ENCODE results near the gene NAA80. TPM values are rescaled to one million over a fixed set of nuclear protein-coding genes. Genes with fewer than 3 reads are reported as not detected.

NAA80 gene
- total and polyA plus RNA-seq, 10 of the 15 experiments (the other 5 are each of a cell fraction or from before 2014, with no cell fraction given): 0.48 to 12.7 (median 6.7) TPM

GRCh38 chr3:50340448-50341329 is 41.5 kb upstream of the NAA80 start, which contains the start of gene RASSF1:
Gene RASSF1 (minus strand): TSS chr3:50340836. CDS start chr3:50340805, 31 bp downstream.
- RAD21 ChIA-PET (ENCODE audit: unreplicated experiment): interaction anchor here (0.7 to 1.3 kb wide), 2 partner anchors 10 to 12 kb away, joined by 3 read pairs; partner anchors contain the start of gene NPRL2
- peak within 1 kb of the TSS; percentile 96 for H3K4me3 ChIP-seq
- no peaks in the 10 kb centered on the region for H3K27me3 ChIP-seq (replicated peaks in 1 of 2; ENCODE audit: control insufficient read depth in 2 of 2, insufficient read depth in 2 of 2, low read length in 1 of 2)
- H3K4me1 ChIP-seq (ENCODE audit: control insufficient read depth, insufficient read depth, low read length): peaks cover 3% of the 10 kb centered on the region; the same call in 1 of the 2 replicates
- peak within 1 kb of the TSS; percentile 75 for H3K4me2 ChIP-seq (ENCODE audit: control insufficient read depth, insufficient read depth)
- H2AFZ ChIP-seq (ENCODE audit: control insufficient read depth, low read depth, low read length): peak within 1 kb of the TSS; percentile 57
- intact Hi-C loops (cut with micrococcal nuclease; ENCODE audit: unreplicated experiment): no loop called here
- no peaks in the 10 kb centered on the region for H4K20me1 ChIP-seq (ENCODE audit: control insufficient read depth, insufficient read depth)
- POLR2A ChIA-PET: interaction anchor here (0.6 to 7.0 kb wide), 8 partner anchors 9 to 1861 kb away, joined by 3 to 84 read pairs (median 4); partner anchors contain the start of genes CYB561D2, HYAL2, HYAL3 and NAA80
- no peaks in the 10 kb centered on the region for H3K9me3 ChIP-seq (replicated peaks; ENCODE audit: control insufficient read depth, insufficient read depth, low read length)
- no peaks in the 10 kb centered on the region for H3K36me3 ChIP-seq (ENCODE audit: control insufficient read depth in 2 of 2, insufficient read depth in 2 of 2, low read length in 1 of 2)
- FAIRE-seq (peak; percentile 47), DNase-seq (ENCODE audit: low read depth, low spot score) (no peak), ATAC-seq (peak; percentile 35)
- peaks cover 48% of the 10 kb centered on the region for H3K79me2 ChIP-seq (ENCODE audit: control insufficient read depth, insufficient read depth, low read length)
- in situ Hi-C loops (cut with MboI): no loop called here
- no TSS peak for BruUV-seq (replicated peaks)
- SMC1A ChIA-PET (ENCODE audit: uncharacterized antibody, unreplicated experiment): interaction anchor here (1.1 kb wide), 1 partner anchor 11 kb away, joined by 3 read pairs; no protein-coding TSS in a partner anchor
- CTCF ChIA-PET: interaction anchor here (6.4 to 10.5 kb wide), 2 partner anchors 8 to 18 kb away, joined by 59 to 72 read pairs; partner anchors contain the start of genes CYB561D2, HYAL2 and NPRL2
- H3K27ac ChIP-seq (ENCODE audit: control insufficient read depth, insufficient read depth): peak within 1 kb of the TSS; percentile 92
- WGBS (ENCODE audit: insufficient coverage, insufficient replicate concordance, low lambda C conversion rate, missing lambda C conversion rate): 8% methylated on average over 66 of the region's 85 CpGs
- H3K9ac ChIP-seq (ENCODE audit: control insufficient read depth, insufficient read depth, low read length): peak within 1 kb of the TSS; percentile 86
- TF ChIP-seq POU2F2 (IDR thresholded peaks at IDR 0.05; ENCODE audit: borderline replicate concordance, low read depth, low read length) (0 out of 3 replicates have a peak, but pooled peaks have one; percentile 29), ESRRA (IDR thresholded peaks at IDR 0.05; ENCODE audit: low read length) (no peak), MXI1 (IDR thresholded peaks at IDR 0.05; ENCODE audit: low read depth, low read length) (no peak), IKZF1 (conservative IDR thresholded peaks at IDR 0.05) (peak; percentile 68), ZNF687 (IDR thresholded peaks at IDR 0.05) (peak; percentile 91), NRF1 (conservative IDR thresholded peaks at IDR 0.05; ENCODE audit: low read depth, low read length) (no peak), MTA2 (IDR thresholded peaks at IDR 0.05; ENCODE audit: low read depth) (peak; percentile 50; the same call in 1 of the 2 replicates), CHD1 (IDR thresholded peaks at IDR 0.05; ENCODE audit: low read depth, low read length) (0 out of 2 replicates have a peak, but pooled peaks have one; percentile 27), ZBED1 (IDR thresholded peaks at IDR 0.05; ENCODE audit: borderline replicate concordance) (0 out of 2 replicates have a peak, but pooled peaks have one; percentile 17), NFYB (IDR thresholded peaks at IDR 0.05; ENCODE audit: insufficient read depth, low read depth, low read length) (0 out of 2 replicates have a peak, but pooled peaks have one; percentile 39), BHLHE40 (IDR thresholded peaks at IDR 0.05; ENCODE audit: borderline replicate concordance in 1 of 2, low read depth in 2 of 2, low read length in 1 of 2) (peak in 1 of 2 experiments; percentile 82; a peak in 2 of 4 replicates), MEF2B (IDR thresholded peaks at IDR 0.05; ENCODE audit: partially characterized antibody, poor library complexity, severe bottlenecking) (peak; percentile 15), GATAD2B (conservative IDR thresholded peaks at IDR 0.05; ENCODE audit: low read depth) (peak; percentile 88; the same call in 1 of the 2 replicates)
- TF ChIP-seq, protein P1, sequence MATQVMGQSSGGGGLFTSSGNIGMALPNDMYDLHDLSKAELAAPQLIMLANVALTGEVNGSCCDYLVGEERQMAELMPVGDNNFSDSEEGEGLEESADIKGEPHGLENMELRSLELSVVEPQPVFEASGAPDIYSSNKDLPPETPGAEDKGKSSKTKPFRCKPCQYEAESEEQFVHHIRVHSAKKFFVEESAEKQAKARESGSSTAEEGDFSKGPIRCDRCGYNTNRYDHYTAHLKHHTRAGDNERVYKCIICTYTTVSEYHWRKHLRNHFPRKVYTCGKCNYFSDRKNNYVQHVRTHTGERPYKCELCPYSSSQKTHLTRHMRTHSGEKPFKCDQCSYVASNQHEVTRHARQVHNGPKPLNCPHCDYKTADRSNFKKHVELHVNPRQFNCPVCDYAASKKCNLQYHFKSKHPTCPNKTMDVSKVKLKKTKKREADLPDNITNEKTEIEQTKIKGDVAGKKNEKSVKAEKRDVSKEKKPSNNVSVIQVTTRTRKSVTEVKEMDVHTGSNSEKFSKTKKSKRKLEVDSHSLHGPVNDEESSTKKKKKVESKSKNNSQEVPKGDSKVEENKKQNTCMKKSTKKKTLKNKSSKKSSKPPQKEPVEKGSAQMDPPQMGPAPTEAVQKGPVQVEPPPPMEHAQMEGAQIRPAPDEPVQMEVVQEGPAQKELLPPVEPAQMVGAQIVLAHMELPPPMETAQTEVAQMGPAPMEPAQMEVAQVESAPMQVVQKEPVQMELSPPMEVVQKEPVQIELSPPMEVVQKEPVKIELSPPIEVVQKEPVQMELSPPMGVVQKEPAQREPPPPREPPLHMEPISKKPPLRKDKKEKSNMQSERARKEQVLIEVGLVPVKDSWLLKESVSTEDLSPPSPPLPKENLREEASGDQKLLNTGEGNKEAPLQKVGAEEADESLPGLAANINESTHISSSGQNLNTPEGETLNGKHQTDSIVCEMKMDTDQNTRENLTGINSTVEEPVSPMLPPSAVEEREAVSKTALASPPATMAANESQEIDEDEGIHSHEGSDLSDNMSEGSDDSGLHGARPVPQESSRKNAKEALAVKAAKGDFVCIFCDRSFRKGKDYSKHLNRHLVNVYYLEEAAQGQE (IDR thresholded peaks at IDR 0.05; ENCODE audit: low read depth, low read length): 0 out of 2 replicates have a peak, but pooled peaks have one; percentile 7

All from GM12878 (cell line).